22Rv1 (cell line): ENCODE measurements around the gene CTNNAL1.

Experiments used
- H3K27ac ChIP-seq: fragments of 450-650 bp; 2 replicates; pipeline ENCODE4 v1.5.1; 2017
- ZFX ChIP-seq: fragments of 450-650 bp; IDR thresholded peaks from 2 replicates; pipeline ENCODE4 v1.6.1; 2017; ENCODE audit warnings: antibody characterized with exemption, borderline replicate concordance
- TF ChIP-seq, protein P1 (sequence below): fragments of 450-650 bp; IDR thresholded peaks from 2 replicates; pipeline ENCODE4 v1.5.1; 2017; ENCODE audit warnings: mild to moderate bottlenecking

Gene CTNNAL1

GRCh38 chr9:109017061-109017460 is 3.8 kb upstream of the CTNNAL1 start:
- H3K27ac ChIP-seq: no peak overlapping the region
- no peak for TF ChIP-seq ZFX
- TF ChIP-seq, protein P1, sequence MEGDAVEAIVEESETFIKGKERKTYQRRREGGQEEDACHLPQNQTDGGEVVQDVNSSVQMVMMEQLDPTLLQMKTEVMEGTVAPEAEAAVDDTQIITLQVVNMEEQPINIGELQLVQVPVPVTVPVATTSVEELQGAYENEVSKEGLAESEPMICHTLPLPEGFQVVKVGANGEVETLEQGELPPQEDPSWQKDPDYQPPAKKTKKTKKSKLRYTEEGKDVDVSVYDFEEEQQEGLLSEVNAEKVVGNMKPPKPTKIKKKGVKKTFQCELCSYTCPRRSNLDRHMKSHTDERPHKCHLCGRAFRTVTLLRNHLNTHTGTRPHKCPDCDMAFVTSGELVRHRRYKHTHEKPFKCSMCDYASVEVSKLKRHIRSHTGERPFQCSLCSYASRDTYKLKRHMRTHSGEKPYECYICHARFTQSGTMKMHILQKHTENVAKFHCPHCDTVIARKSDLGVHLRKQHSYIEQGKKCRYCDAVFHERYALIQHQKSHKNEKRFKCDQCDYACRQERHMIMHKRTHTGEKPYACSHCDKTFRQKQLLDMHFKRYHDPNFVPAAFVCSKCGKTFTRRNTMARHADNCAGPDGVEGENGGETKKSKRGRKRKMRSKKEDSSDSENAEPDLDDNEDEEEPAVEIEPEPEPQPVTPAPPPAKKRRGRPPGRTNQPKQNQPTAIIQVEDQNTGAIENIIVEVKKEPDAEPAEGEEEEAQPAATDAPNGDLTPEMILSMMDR: no peak

- TF ChIP-seq ZFX: no peak
- TF ChIP-seq, protein P1: no peak
- no peak overlapping the region for H3K27ac ChIP-seq
These were observed 2.8 kb upstream of the CTNNAL1 start for GRCh38 chr9:109016132-109016531.

DNA sequence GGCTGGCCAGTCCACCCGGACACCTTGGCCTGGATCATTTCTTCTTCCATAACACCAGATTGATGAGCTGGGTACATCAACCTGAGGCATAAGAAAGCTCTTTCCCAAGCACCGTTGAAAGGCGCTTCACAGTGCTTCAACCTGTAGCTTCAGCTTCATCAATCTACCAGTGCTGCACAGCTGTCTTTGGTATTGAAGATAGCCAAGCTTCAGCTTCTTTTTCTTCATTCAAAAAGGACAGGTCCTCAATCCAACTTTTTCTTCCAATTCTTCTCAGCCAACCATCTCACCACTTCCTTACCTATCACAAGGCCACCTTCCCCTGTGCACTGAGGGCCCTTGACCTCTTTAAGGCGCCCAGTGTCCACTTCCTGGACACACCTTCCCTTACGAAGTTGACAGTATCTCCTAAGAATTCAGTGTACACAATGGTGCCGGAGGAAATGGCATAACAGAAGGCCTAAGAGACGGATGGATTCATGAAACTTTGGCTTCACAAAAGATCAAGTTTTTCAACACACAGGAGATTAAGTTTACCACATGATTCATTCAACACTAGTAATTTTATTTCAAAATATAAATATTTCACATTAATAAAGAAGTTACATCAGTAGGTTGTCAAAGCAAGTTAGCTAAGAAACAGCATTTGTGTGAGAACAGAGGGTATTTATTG is 1.4 kb upstream of the CTNNAL1 start:
- TF ChIP-seq, protein P1: no peak
- no peak for TF ChIP-seq ZFX
- peak overlapping the region; percentile 80; the same call in 1 of the 2 replicates for H3K27ac ChIP-seq

- peak overlapping the region; percentile 80 for H3K27ac ChIP-seq
- TF ChIP-seq, protein P1: no peak
- TF ChIP-seq ZFX: no peak
These were observed 644 bp upstream of the CTNNAL1 start for GRCh38 chr9:109013679-109014607.

DNA sequence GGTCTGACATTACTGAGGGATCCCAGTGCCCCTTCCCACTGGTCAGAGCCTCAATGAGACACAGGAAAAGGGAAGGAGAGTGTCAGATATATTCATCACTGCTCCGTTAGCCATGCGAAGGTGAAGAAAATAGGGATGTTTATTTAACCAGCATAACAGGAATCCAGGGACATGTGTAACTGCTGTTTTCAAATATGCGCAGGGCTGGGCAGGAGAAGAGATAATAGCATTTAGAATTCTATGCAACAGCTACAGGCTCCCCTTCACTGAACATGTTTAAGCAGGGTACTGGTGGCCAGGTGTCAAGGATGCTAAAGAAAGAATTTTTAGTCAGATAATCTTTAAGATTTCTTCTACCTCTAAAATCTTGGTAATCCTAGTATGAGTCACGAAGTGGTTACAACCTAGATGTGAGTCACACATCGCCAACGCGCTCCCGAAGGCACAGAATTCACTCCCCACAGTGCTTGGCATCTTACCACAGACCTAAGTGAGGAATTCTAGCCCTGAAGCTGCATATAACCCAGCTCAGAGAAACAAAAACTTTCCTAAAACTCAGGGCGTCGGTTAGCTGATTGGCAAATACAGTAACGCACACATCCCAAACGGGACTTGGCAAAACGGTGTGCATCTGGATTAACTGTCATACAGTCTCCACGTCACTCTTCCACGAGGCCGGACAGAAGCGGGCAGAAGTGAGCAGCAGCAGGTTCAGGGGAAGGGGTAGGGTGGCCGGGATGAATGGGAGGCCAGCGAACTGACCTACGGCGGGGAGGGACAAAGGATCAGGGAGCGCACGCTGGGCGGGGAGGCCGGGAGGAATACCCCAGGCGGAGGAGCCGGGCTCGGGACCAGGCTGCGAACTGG is 1.1 kb downstream of the CTNNAL1 start:
- H3K27ac ChIP-seq: peak overlapping the region; percentile 80
- TF ChIP-seq ZFX: no peak
- TF ChIP-seq, protein P1: no peak

DNA sequence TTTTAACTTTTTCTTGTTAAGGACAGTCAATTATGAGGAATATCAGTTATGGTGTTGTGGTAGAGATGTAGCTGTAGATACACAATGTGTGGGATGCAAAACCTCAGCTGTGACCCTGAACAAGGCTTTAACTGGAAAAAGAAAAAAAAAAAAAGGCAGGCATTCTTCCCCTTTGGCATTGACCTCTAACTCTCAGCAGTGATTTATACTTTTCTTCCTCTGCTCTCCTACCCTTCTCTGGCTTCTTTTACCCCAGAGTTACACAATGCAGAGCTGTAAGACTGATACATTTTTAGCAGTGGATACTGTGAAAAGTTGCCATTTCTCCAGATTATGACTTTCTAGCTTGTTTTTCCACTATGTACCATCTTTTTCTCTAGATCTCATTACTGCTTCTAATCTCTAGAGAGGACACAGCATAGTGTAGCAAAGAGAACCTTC is 2.0 kb downstream of the CTNNAL1 start:
- TF ChIP-seq, protein P1: no peak
- no peak for TF ChIP-seq ZFX
- H3K27ac ChIP-seq: no peak overlapping the region
